Activated gamma-delta T cell treated with Interleukin-2 at 50 U/mL for 16 hours (primary cell): ENCODE results near the gene MAP2K3.

Source experiments
- DNase-seq: peaks from one replicate; pipeline ENCODE4 v3.0.0-alpha.2; 2020

Gene MAP2K3

DNA sequence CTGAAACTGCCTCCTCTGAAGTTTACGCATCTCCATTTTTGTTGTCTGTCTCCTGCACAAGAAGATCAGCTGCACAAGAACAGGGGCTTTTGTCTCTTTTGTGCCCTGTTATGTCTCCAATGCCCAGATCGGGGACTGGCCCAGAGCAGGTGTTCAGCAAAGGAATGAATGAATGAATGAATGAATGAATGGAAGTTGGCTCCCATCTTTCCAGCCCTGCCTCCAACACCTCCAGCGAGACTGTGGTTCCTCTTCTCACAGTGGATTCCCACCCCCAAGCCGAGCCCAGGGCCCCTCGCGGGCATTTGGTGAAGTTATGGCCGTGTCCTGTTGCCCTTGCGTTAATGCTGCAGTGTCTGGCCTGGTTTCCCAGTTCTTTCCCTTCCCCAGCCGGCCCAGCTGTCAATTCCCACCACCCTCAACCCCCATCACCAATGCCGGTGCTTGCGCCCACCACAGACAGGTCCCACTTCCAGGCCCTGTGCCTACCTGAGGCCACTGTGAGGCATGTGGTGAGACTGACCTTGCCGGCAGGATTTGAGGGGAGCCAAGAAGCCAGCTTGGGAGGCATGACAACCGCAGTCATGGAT, 70.4 kb downstream of the MAP2K3 start:
- no peak for DNase-seq

DNA sequence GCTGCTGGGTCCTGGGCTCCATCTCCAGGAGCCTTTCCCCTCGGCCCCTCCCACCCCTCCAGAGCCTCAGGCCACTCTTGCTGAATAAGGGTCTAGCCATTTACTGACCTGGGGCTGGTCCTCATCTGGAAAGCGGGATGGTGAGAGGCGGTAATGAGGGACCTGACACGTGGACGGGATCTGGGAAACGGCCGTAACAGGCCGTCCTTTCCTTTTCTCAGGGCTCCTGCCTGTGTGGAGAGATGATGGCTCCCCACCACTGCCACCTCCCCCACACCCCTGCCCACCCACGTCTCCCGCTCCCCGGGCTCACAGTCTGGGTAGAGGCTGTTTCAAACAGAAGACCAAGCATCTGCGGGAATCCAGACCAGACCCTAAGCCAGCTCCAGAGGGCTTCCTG, 71.1 kb downstream of the MAP2K3 start:
- no peak for DNase-seq

- no peak for DNase-seq
Observed at GRCh38 chr17:21356537-21357127, 72.1 kb downstream of the MAP2K3 start.

DNA sequence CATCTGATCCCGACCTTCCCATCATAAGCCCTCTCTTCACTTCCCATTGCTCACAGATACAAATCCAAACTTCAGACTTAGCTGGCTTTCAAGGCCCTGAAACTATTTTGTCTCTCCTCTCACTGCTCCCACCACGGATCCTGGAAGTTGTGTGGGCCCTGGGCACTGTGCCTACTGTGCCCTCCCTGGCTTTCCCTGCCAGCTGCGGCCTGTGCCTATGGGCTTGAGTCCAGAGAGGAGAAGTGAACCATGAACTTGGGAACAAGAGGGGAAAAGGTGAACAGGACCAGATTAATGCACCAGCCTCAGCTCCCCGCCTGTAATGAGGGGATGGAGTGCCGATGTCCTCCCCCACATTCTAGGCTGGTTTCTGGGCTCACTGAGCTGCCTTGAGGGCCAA, 72.8 kb downstream of the MAP2K3 start:
- DNase-seq, result no peak

GRCh38 chr17:21357696-21358656, 73.5 kb downstream of the MAP2K3 start:
- DNase-seq, result no peak

DNA sequence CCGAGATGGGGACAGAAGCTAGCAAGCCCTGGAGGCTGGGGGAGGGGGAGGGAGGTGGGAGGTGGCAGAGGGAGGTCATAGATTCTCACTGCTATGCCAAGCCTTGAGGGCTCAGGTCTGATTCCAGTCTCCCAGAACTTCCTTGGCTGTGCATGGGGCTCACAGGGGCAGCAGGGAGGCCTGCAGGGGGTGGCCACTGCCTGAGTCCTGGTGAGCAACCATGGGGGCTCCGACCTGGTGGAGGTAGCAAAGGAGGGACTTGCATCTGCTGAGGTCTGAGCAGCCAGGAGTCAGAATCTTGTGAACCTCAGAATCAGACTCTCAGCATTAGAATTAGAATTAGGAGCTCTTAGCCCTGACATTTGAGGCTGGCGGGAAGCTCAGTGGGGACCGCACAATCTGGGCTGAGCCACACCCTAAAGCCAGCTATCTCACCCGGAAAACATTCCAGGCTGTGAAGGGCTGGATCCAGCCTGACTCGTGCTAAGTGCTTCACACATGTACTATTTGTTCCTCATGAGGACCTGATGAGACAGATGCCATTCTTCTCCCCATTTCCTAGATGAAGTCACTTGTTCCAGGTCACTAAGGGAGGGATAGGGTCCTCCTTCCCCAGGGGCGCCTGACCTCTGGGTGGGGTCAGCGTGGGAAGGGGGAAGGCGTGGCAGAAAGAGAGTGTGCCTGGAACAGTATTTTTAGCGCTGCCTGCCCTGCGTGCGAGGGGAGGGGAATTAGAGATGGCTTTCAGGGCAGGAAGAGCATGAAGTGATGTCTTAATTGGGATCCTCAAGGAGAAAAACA, 74.4 kb downstream of the MAP2K3 start:
- DNase-seq, result no peak

DNA sequence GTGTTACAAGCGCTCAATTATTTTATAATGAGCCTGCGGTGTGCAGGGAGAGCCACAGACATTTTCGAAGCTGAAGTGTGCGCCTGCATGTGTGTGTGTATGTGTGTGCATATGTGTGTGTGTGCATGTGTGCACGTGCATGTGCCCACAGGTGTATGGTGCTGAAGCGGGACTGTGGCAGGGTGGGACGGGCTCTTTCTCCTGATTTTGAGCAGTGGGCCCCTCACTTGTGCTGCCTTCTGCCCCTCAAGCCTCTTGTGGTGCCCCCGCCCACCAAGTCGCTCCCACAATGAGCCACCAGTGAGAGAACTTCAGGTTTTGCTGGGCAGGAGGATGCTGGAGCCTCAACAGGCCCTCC, 75.0 kb downstream of the MAP2K3 start:
- DNase-seq, result no peak

DNA sequence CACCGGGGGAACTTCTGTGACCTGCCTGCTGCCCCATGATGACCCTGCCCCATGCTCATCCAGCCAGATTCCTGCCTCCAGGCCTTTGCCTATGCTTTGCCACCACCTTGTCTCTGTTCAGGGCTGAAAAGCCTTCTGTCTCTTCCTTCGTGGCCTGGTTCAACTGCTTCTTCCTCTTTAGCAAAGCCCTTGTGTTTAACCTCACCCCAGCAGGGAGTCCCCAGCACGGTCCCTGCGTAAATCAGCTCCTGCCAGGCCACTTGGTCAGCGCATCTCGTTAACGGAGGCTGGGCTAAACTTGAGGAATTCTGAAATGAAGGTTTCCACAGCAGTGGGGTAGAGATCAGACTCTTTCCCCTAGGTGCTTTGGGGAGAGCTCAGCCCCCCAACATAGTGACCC, 75.5 kb downstream of the MAP2K3 start:
- no peak for DNase-seq

DNA sequence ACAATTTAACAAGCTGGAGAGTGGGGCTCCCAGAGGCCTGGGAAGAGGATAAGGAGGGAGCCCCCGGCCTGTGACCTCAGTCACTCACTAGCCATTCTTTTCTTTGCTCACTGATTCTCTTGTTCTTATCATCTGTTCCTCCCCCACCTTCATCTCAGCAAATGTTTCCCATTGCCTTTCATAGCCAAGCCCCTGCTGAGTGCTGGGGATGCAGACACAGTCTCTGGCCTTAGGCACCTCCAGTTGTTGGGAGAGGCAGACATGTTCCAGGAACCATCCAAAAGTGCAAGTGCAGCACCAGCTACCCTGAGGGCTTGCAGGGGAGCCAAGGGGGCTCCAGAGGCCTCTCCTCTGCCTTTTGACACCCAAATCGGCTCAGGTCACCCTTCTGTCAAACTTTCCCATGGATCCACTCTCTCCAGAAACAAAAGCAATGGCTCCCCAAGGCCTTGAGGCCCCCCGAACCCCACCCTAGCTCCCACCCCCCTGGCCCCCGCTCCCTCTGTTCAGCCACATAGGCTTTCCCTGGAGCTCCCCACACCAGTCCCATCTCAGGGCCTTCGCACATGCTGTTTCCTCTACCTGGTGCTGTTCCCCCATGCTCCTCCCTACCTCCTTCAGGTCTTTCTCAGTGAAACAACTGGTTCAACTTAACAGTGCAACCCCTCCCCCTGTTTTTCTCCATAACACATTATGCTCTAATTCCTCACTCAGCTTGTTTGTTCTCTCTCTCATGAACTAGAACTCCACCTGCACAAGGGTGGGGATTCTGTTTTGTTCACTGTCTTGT, 76.7 kb downstream of the MAP2K3 start:
- no peak for DNase-seq

GRCh38 chr17:21362331-21362931, 77.9 kb downstream of the MAP2K3 start:
- no peak for DNase-seq

DNA sequence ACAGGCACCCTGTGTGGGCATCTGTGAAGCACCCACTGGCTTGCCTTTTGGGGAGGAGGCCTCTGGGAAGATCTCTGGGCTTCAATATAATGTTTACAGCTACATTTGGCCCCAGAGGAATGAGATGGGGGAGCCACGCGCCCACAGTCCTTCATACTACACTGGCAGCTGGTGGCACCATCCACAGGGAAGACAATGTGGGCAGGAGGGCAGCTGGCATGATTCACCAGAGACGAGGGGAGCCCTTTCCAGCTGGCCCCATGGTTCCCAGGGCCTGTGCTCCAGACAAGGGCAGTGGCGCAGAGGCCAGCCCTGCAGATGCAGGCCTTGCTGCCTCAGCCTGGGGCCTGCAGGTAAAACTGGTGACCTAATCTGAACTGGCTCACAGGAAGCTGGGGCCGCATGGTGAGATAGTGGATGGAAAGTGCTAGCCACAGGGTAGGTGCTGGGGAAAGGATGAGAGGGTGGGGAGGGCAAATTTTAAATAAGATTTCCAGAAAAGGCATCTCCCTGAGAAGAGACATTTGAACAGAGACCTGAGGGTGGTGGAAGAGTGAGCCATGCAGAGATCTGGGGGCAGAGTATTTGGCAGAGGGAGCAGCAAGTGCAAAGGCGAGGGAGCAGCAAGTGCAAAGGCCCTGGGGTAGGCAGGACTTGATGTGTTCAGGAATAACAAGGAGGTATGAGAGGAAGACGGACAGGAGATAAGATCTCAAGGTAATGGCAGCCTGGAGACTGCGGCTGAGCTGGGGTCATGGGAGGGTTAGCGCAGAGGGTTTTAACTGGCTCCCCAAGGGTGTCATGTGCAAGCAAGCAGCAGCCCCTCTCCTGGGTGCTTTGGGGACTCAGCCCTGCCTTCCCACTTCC, 79.5 kb downstream of the MAP2K3 start:
- no peak for DNase-seq
